ENCODE data around the gene KMT5C.

The KMT5C gene

GRCh38 chr19:55309448-55309847, 30.2 kb upstream of the KMT5C start:
- DNase-seq (ENCODE audit: insufficient read length, low spot score) (no peak), FAIRE-seq (no peak)
- 0 out of 2 replicates have a peak, but pooled peaks have one; percentile 9 for TF ChIP-seq POLR2A (IDR thresholded peaks at IDR 0.05; ENCODE audit: low read depth, low read length)

- no peak for FAIRE-seq
- no peak for DNase-seq (ENCODE audit: insufficient read length, low spot score)
- TF ChIP-seq POLR2A (IDR thresholded peaks at IDR 0.05; ENCODE audit: low read depth, low read length): no peak
These were observed 29.2 kb upstream of the KMT5C start for GRCh38 chr19:55310498-55310897.

GRCh38 chr19:55311397-55311796, 28.3 kb upstream of the KMT5C start:
- no peak for TF ChIP-seq POLR2A (IDR thresholded peaks at IDR 0.05; ENCODE audit: low read depth, low read length)
- FAIRE-seq (no peak), DNase-seq (ENCODE audit: insufficient read length, low spot score) (no peak)

- TF ChIP-seq POLR2A (IDR thresholded peaks at IDR 0.05; ENCODE audit: low read depth, low read length): no peak
- FAIRE-seq: no peak
These were observed 27.9 kb upstream of the KMT5C start for GRCh38 chr19:55311797-55312196.

GRCh38 chr19:55312621-55313512, 26.8 kb upstream of the KMT5C start:
- no peak for FAIRE-seq
- TF ChIP-seq POLR2A (IDR thresholded peaks at IDR 0.05; ENCODE audit: low read depth, low read length): no peak
- no peak for DNase-seq (ENCODE audit: insufficient read length, low spot score)

More at GRCh38 chr19:55311797-55312196, 27.9 kb upstream of the KMT5C start:
- no peak for DNase-seq (ENCODE audit: insufficient read length, low spot score)

- TF ChIP-seq POLR2A (IDR thresholded peaks at IDR 0.05; ENCODE audit: low read depth, low read length): no peak
- FAIRE-seq (no peak), DNase-seq (ENCODE audit: insufficient read length, low spot score) (no peak)
These were observed 25.3 kb upstream of the KMT5C start for GRCh38 chr19:55314396-55314795.

- FAIRE-seq: no peak
- no peak for DNase-seq (ENCODE audit: insufficient read length, low spot score)
- no peak for TF ChIP-seq POLR2A (IDR thresholded peaks at IDR 0.05; ENCODE audit: low read depth, low read length)
These were observed 23.6 kb upstream of the KMT5C start for GRCh38 chr19:55315956-55316525.

GRCh38 chr19:55316646-55317045, 23.0 kb upstream of the KMT5C start:
- DNase-seq (ENCODE audit: insufficient read length, low spot score) (no peak), FAIRE-seq (no peak)
- no peak for TF ChIP-seq POLR2A (IDR thresholded peaks at IDR 0.05; ENCODE audit: low read depth, low read length)

- DNase-seq (ENCODE audit: insufficient read length, low spot score) (peak; percentile 66), FAIRE-seq (no peak)
- TF ChIP-seq POLR2A (IDR thresholded peaks at IDR 0.05; ENCODE audit: low read depth, low read length): no peak
These were observed 19.9 kb upstream of the KMT5C start for GRCh38 chr19:55319785-55320184.

- TF ChIP-seq POLR2A (IDR thresholded peaks at IDR 0.05; ENCODE audit: low read depth, low read length): no peak
- DNase-seq (ENCODE audit: insufficient read length, low spot score): no peak
- FAIRE-seq: no peak
These were observed 18.7 kb upstream of the KMT5C start for GRCh38 chr19:55320844-55321419.

GRCh38 chr19:55321466-55322137, 18.1 kb upstream of the KMT5C start:
- no peak for DNase-seq (ENCODE audit: insufficient read length, low spot score)
- TF ChIP-seq POLR2A (IDR thresholded peaks at IDR 0.05; ENCODE audit: low read depth, low read length): no peak
- no peak for FAIRE-seq

GRCh38 chr19:55322204-55322885, 17.3 kb upstream of the KMT5C start:
- no peak for DNase-seq (ENCODE audit: insufficient read length, low spot score)
- TF ChIP-seq POLR2A (IDR thresholded peaks at IDR 0.05; ENCODE audit: low read depth, low read length): no peak
- FAIRE-seq: no peak

GRCh38 chr19:55324662-55325061, 15.0 kb upstream of the KMT5C start:
- DNase-seq (ENCODE audit: insufficient read length, low spot score) (no peak), FAIRE-seq (no peak)
- no peak for TF ChIP-seq POLR2A (IDR thresholded peaks at IDR 0.05; ENCODE audit: low read depth, low read length)
